Stomach (tissue), 9 donors: ENCODE measurements around the gene BCAS3. TPM values are rescaled to one million over a fixed set of nuclear protein-coding genes. Genes with fewer than 3 reads are reported as not detected.

Experiments used
- DNase-seq, 2 donors: peaks; one replicate each; pipeline versions ENCODE4 v3.0.0 to v3.0.0-alpha.2; 2013 to 2019
- H3K27ac ChIP-seq, 5 donors: fragments of 200-600 bp in 4 of 5; sonication (generic) in 4 of 5; one replicate each; pipeline ENCODE4 v1.5.1; 2013 to 2019; ENCODE audit warnings: mild to moderate bottlenecking in 1 of 5, moderate library complexity in 1 of 5
- H3K27me3 ChIP-seq, 3 donors: fragments of 200-600 bp; sonication (generic); one replicate each; pipeline ENCODE4 v1.5.1; 2017 to 2019; ENCODE audit warnings: mixed run types in 1 of 3
- H3K36me3 ChIP-seq, 4 donors: fragments of 200-600 bp; sonication (generic); 1 replicate in 3 of 4; 2 replicates in 1 of 4; pipeline ENCODE4 v1.5.1; 2016 to 2019
- H3K4me1 ChIP-seq, 4 donors: fragments of 200-600 bp; sonication (generic); one replicate each; pipeline ENCODE4 v1.5.1; 2016 to 2019
- H3K4me3 ChIP-seq, 4 donors: fragments of 200-600 bp; sonication (generic) in 3 of 4; one replicate each; pipeline ENCODE4 v1.5.1; 2016 to 2019; ENCODE audit warnings: mild to moderate bottlenecking in 1 of 4
- H3K9me3 ChIP-seq, 4 donors: fragments of 200-600 bp; sonication (generic); one replicate each; pipeline ENCODE4 v1.5.1; 2016 to 2019
- EP300 ChIP-seq: sonication (generic); formaldehyde crosslinking; IDR thresholded peaks from one replicate; pipeline ENCODE4 v1.6.1; 2017; ENCODE audit warnings: antibody characterized with exemption
- POLR2A ChIP-seq, 4 donors: fragments of 450-650 bp; IDR thresholded peaks; one replicate each; pipeline ENCODE4 v1.6.1; 2016; ENCODE audit warnings: antibody characterized with exemption in 4 of 4, control low read depth in 2 of 4, mild to moderate bottlenecking in 1 of 4, moderate library complexity in 1 of 4
- POLR2AphosphoS5 ChIP-seq, 3 donors: sonication (generic); formaldehyde crosslinking; IDR thresholded peaks; one replicate each; pipeline ENCODE4 v1.6.1; 2016; ENCODE audit warnings: antibody characterized with exemption in 3 of 3
- WGBS, 5 donors: extraction: QIAGEN DNeasy Blood & Tissue Kit in 3 of 5; methylation state at CpG; one replicate each; pipeline versions ENCODE4 v1.1.5 to v1.1.7; 2013 to 2018; 5-methylcytosine and 5-hydroxymethylcytosine counted together
- intact Hi-C: fragments of 100-400 bp; cut with DNase I; formaldehyde crosslinking; loops from one replicate; pipeline ENCODE4 v1.15.1; 2023; ENCODE audit warnings: low total_unique reads
- polyA plus RNA-seq, 3 donors: library from polyadenylated mRNA; stranded (reverse); fragments of 200-250 nt; gene quantifications; one replicate each; pipeline ENCODE4 v1.2.3, GENCODE V29; 2013
- total RNA-seq, 5 donors: library from RNA; depleted of rRNA; stranded (reverse); fragments of >200 nt; gene quantifications; one replicate each; pipeline versions ENCODE4 v1.1.0 to v1.2.3, GENCODE V29; 2014 to 2016
- TF ChIP-seq, protein P1 (sequence below), 7 experiments: fragments of 450-650 bp in 4 of 7; fragments of 200-600 bp in 3 of 7; sonication (generic) in 3 of 7; IDR thresholded peaks; one replicate each; pipeline ENCODE4 v1.5.1; 2016 to 2019; ENCODE audit warnings: antibody characterized with exemption in 7 of 7, control low read depth in 2 of 7, mild to moderate bottlenecking in 1 of 7
- donor health status: healthy with polysubstance abuse.
- donor health status: Bipolar disorder and iron deficiency.
- donor health status: healthy.

The BCAS3 gene
- total and polyA plus RNA-seq, 8 donors, result 4.9 to 150 (median 25.3) TPM

DNA sequence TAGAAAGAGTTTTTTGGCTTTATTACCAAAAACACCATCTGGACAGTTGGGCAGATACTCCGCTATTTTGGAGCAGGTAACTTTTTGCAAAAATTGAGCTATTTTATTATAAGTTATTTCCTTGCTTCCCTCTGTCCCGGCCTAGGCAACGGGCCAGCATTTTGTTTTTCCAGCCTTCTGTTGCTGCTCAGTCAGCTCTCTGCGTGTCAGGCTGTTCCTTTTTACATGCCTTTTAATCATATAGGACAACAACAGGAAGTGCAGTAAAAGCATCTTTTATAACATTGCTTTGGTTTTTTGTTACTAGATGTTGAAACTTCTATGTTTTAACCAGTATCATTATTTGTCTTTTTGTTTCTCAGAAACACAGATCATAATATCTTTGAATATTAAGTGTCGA, 47.3 kb upstream of the BCAS3 start:
- peak in 1 of 2 donors; percentile 28 for DNase-seq
- Histone ChIP-seq H3K27me3 (no peaks in the 10 kb centered on the region), H3K27ac (no peak overlapping the region), H3K36me3 (peaks cover 9 to 46% (median 34%) of the 10 kb centered on the region in 4 donors), H3K9me3 (no peaks in the 10 kb centered on the region), H3K4me3 (no peak overlapping the region), H3K4me1 (no peaks in the 10 kb centered on the region)
- intact Hi-C loops, result loop anchor here (10.0 kb wide), 1 partner anchor 56 kb away; no protein-coding TSS in a partner anchor
- WGBS, 5 donors, result 74 to 89% (median 82%) methylated on average over 5 of the region's 5 CpGs
- TF ChIP-seq POLR2AphosphoS5 (IDR thresholded peaks at IDR 0.05) (no peak), POLR2A (IDR thresholded peaks at IDR 0.05) (no peak)
- TF ChIP-seq, protein P1, sequence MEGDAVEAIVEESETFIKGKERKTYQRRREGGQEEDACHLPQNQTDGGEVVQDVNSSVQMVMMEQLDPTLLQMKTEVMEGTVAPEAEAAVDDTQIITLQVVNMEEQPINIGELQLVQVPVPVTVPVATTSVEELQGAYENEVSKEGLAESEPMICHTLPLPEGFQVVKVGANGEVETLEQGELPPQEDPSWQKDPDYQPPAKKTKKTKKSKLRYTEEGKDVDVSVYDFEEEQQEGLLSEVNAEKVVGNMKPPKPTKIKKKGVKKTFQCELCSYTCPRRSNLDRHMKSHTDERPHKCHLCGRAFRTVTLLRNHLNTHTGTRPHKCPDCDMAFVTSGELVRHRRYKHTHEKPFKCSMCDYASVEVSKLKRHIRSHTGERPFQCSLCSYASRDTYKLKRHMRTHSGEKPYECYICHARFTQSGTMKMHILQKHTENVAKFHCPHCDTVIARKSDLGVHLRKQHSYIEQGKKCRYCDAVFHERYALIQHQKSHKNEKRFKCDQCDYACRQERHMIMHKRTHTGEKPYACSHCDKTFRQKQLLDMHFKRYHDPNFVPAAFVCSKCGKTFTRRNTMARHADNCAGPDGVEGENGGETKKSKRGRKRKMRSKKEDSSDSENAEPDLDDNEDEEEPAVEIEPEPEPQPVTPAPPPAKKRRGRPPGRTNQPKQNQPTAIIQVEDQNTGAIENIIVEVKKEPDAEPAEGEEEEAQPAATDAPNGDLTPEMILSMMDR (IDR thresholded peaks at IDR 0.05), result no peak

DNA sequence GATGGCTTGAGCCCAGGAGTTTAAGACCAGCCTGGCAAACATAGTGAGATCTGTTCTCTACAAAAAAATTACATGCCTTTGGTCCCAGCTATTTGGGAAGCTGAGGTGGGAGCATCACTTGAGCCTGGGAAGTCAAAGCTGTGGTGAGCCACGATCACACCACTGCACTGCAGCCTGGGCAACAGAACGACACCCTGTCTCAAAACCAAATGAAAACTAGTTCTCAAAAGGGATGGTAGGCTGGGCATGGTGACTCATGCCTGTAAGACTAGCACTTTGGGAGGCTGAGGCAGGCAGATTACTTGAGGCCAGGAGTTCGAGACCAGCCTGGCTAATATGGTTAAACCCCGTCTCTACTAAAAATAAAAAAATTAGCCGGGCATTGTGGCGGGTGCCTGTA, 46.5 kb upstream of the BCAS3 start:
- Histone ChIP-seq H3K27me3 (no peaks in the 10 kb centered on the region), H3K36me3 (peaks cover 17 to 46% (median 36%) of the 10 kb centered on the region in 4 donors), H3K27ac (no peak overlapping the region), H3K4me1 (no peaks in the 10 kb centered on the region), H3K9me3 (no peaks in the 10 kb centered on the region), H3K4me3 (no peak overlapping the region)
- TF ChIP-seq EP300 (no peak), POLR2AphosphoS5 (IDR thresholded peaks at IDR 0.05) (no peak), POLR2A (IDR thresholded peaks at IDR 0.05) (no peak)
- TF ChIP-seq, protein P1 (IDR thresholded peaks at IDR 0.05), result no peak
- WGBS, 5 donors, result 92 to 97% (median 92%) methylated on average over 6 of the region's 6 CpGs
- intact Hi-C loops, result loop anchor here (10.0 kb wide), 1 partner anchor 56 kb away; no protein-coding TSS in a partner anchor
- DNase-seq, result no peak

DNA sequence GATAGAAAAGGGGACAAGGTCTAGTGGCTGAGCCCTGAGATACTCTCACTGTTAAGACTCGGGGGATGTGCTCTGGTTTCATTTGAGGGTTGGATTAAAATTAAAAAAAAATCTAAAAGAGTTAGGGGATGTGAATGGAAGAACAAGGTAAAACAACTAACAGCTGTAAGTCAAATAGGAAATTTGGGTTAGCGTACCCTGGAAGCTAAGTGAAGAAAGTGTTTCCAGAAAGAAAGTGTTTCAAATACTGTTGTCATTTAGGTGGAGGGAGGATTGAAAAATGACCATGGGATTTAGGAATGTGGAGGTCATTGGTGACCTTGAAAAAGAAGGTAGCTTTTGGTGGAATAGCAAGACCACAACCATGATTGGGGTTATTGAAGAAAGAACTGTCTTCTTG, 40.0 kb upstream of the BCAS3 start:
- DNase-seq, result no peak
- H3K27ac ChIP-seq, result no peak overlapping the region
- intact Hi-C loops, result loop anchor here (10.0 kb wide), 1 partner anchor 63 kb away; no protein-coding TSS in a partner anchor
- no peak overlapping the region for H3K4me3 ChIP-seq
- H3K9me3 ChIP-seq, result no peaks in the 10 kb centered on the region
- H3K36me3 ChIP-seq, result peaks cover 23 to 60% (median 53%) of the 10 kb centered on the region in 4 donors
- TF ChIP-seq, protein P1 (IDR thresholded peaks at IDR 0.05), result no peak
- TF ChIP-seq POLR2A (IDR thresholded peaks at IDR 0.05) (no peak), EP300 (no peak), POLR2AphosphoS5 (IDR thresholded peaks at IDR 0.05) (no peak)
- 85 to 91% (median 88%) methylated on average over 2 of the region's 2 CpGs for WGBS, 5 donors
- no peaks in the 10 kb centered on the region for H3K27me3 ChIP-seq
- peaks cover 0 to 7% (median 3%) of the 10 kb centered on the region in 4 donors for H3K4me1 ChIP-seq

DNA sequence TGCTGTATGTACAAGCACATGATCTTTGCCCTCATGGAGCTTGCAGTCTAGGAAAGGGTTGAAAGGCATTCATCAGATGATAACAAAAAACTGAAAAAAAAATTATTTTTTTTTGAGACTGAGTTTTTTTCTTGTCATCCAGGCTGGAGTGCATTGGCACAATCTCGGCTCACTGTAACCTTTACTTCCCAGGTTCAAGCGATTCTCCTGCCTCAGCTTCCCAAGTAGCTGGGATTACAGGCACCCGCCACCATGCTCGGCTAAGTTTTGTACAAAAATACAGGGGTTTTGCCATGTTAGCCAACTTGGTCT, 38.7 kb upstream of the BCAS3 start:
- no peak overlapping the region for H3K4me3 ChIP-seq
- peaks cover 0 to 7% (median 3%) of the 10 kb centered on the region in 4 donors for H3K4me1 ChIP-seq
- no peak for DNase-seq
- peaks cover 22 to 52% (median 49%) of the 10 kb centered on the region in 4 donors for H3K36me3 ChIP-seq
- H3K27ac ChIP-seq, result no peak overlapping the region
- H3K9me3 ChIP-seq, result no peaks in the 10 kb centered on the region
- H3K27me3 ChIP-seq, result no peaks in the 10 kb centered on the region
- WGBS, 5 donors, result 75 to 82% (median 78%) methylated on average over 4 of the region's 4 CpGs
- intact Hi-C loops, result loop anchor here (10.0 kb wide), 1 partner anchor 64 kb away; no protein-coding TSS in a partner anchor
- TF ChIP-seq POLR2A (IDR thresholded peaks at IDR 0.05) (no peak), POLR2AphosphoS5 (IDR thresholded peaks at IDR 0.05) (no peak), EP300 (no peak)
- TF ChIP-seq, protein P1 (IDR thresholded peaks at IDR 0.05), result no peak
